K562 (cell line): ENCODE data around the gene FBRS. TPM values are rescaled to one million over a fixed set of nuclear protein-coding genes. Genes with fewer than 3 reads are reported as not detected.

Experiments
- ARID2 ChIP-seq: fragments of 450-650 bp; IDR thresholded peaks from 2 replicates; pipeline ENCODE4 v1.6.1; 2017; ENCODE audit warnings: antibody characterized with exemption, mild to moderate bottlenecking
- COPS2 ChIP-seq: fragments of 450-650 bp; conservative IDR thresholded peaks from 2 replicates; pipeline ENCODE4 v1.6.1; 2016; ENCODE audit warnings: mild to moderate bottlenecking, moderate library complexity
- ETV1 ChIP-seq: fragments of 450-650 bp; conservative IDR thresholded peaks from 2 replicates; pipeline ENCODE4 v1.6.1; 2016; ENCODE audit warnings: missing genetic modification characterization, control low read depth, low read depth, missing compliant biosample characterization
- SMAD3 ChIP-seq: fragments of 450-650 bp; formaldehyde crosslinking; conservative IDR thresholded peaks from 2 replicates; pipeline ENCODE4 v1.4.0; 2020; ENCODE audit warnings: mild to moderate bottlenecking
- SPI1 ChIP-seq: IDR thresholded peaks from 2 replicates; pipeline ENCODE4 v1.6.1; 2011; ENCODE audit warnings: low read depth, low read length, control low read depth, borderline replicate concordance
- TSHZ1 ChIP-seq: fragments of 250-450 bp; sonication (Bioruptor Pico); IDR thresholded peaks from 2 replicates; pipeline ENCODE4 v1.4.0; 2020; ENCODE audit warnings: mild to moderate bottlenecking, moderate library complexity
- ZBTB11 ChIP-seq, 3 experiments: fragments of 200-800 bp in 1 of 3; fragments of 250-450 bp in 1 of 3; fragments of 450-650 bp in 1 of 3; sonication (Bioruptor Pico) in 1 of 3; sonication (Bioruptor generic) in 1 of 3; formaldehyde crosslinking in 1 of 3; IDR thresholded peaks; 2 replicates each; pipeline versions ENCODE4 v1.6.1 to v1.8.0; 2016 to 2022; ENCODE audit warnings: mild to moderate bottlenecking in 2 of 3, missing genetic modification characterization in 2 of 3, missing compliant biosample characterization in 1 of 3, moderate library complexity in 1 of 3
- ZBTB40 ChIP-seq, 2 experiments: fragments of 450-650 bp in 1 of 2; sonication (generic) in 1 of 2; formaldehyde crosslinking in 1 of 2; IDR thresholded peaks; 2 replicates each; pipeline versions ENCODE4 v1.7.1 to v1.9.0; 2016 to 2022; ENCODE audit warnings: inconsistent platforms in 1 of 2, mild to moderate bottlenecking in 1 of 2, missing genetic modification reagents in 1 of 2
- ZNF668 ChIP-seq: fragments of 250-450 bp; sonication (Bioruptor Pico); IDR thresholded peaks from 2 replicates; pipeline ENCODE4 v1.8.0; 2022; ENCODE audit warnings: mild to moderate bottlenecking, inconsistent platforms
- ZNF717 ChIP-seq: fragments of 250-450 bp; sonication (Bioruptor Pico); IDR thresholded peaks from 2 replicates; pipeline ENCODE4 v1.5.0; 2021
- polyA plus RNA-seq, 8 experiments: library from polyadenylated mRNA; depleted of rRNA in 4 of 8; stranded (reverse) in 5 of 8; unstranded in 3 of 8; fragments of >200 nt; fragmentation: Nextera tagmentation in 2 of 8; fragmentation: Illumina TruSeq in 1 of 8; extraction: Ambion mirVana in 2 of 8; extraction: Trizol in 1 of 8; gene quantifications; 2 replicates each; pipeline versions ENCODE4 v1.2.1 to v1.2.3, GENCODE V29; 2011 to 2014; ENCODE audit warnings: inconsistent platforms in 1 of 8, missing spikeins in 1 of 8
- total RNA-seq, 7 experiments: library from RNA; depleted of rRNA in 6 of 7; stranded (reverse); fragments of >200 nt in 6 of 7; fragmentation: Illumina TruSeq in 2 of 7; extraction: Trizol in 2 of 7; gene quantifications; 2 replicates each; pipeline versions ENCODE4 v1.2.1 to v1.2.3, GENCODE V29; 2011 to 2021; ENCODE audit warnings: low replicate concordance in 1 of 7

FBRS gene
- total and polyA plus RNA-seq, 9 of the 15 experiments (the other 6 are each of a cell fraction or from before 2014, with no cell fraction given) = 0.32 to 59.5 (median 13.1) TPM

- TF ChIP-seq TSHZ1 (CRISPR knock-in tag) = no peak
- no peak for TF ChIP-seq ZNF717 (CRISPR knock-in tag)
- TF ChIP-seq ARID2 = no peak
- TF ChIP-seq COPS2 = no peak
- no peak; a peak in 1 of 6 replicates for TF ChIP-seq ZBTB11 (CRISPR knock-in tag; IDR thresholded peaks at IDR 0.05)
- TF ChIP-seq SMAD3 (CRISPR knock-in tag) = no peak
- peak; percentile 73; the same call in 1 of the 2 replicates for TF ChIP-seq SPI1
- TF ChIP-seq ETV1 = no peak
- no peak for TF ChIP-seq ZBTB40 (IDR thresholded peaks at IDR 0.05)
- TF ChIP-seq ZBTB40 (CRISPR knock-in tag; IDR thresholded peaks at IDR 0.05) = no peak
- TF ChIP-seq ZNF668 (CRISPR knock-in tag) = no peak
Measured at GRCh38 chr16:30658731-30659506, 688 bp downstream of the FBRS start (continued).
